Neural progenitor cell (in vitro differentiated cells): ENCODE data around the gene MGLL. TPM values are rescaled to one million over a fixed set of nuclear protein-coding genes. Genes with fewer than 3 reads are reported as not detected.

Experiments
- DNase-seq: peaks from one replicate; pipeline ENCODE4 v3.0.0-alpha.2; 2016; ENCODE audit warnings: low spot score
- H2AFZ ChIP-seq: fragments of 200-600 bp; sonication (generic); replicated peaks from 2 replicates; pipeline ENCODE4 v1.6.1; 2016; ENCODE audit warnings: antibody characterized with exemption
- H3F3A ChIP-seq: fragments of 200-600 bp; sonication (generic); 2 replicates; pipeline ENCODE4 v1.6.1; 2016; ENCODE audit warnings: antibody characterized with exemption, low read depth
- H3K27ac ChIP-seq: fragments of 200-600 bp; sonication (generic); 2 replicates; pipeline ENCODE4 v1.5.1; 2016; ENCODE audit warnings: mild to moderate bottlenecking
- H3K27me3 ChIP-seq: fragments of 200-600 bp; sonication (generic); 2 replicates; pipeline ENCODE4 v1.6.1; 2016; ENCODE audit warnings: mild to moderate bottlenecking, moderate library complexity
- H3K36me3 ChIP-seq: fragments of 200-600 bp; sonication (generic); 2 replicates; pipeline ENCODE4 v1.5.1; 2016
- H3K4me1 ChIP-seq: fragments of 200-600 bp; sonication (generic); 2 replicates; pipeline ENCODE4 v1.6.1; 2016; ENCODE audit warnings: mixed run types
- H3K4me2 ChIP-seq: fragments of 200-600 bp; sonication (generic); 2 replicates; pipeline ENCODE4 v1.6.1; 2016
- H3K4me3 ChIP-seq: fragments of 200-600 bp; sonication (generic); 2 replicates; pipeline ENCODE4 v1.5.1; 2016
- H3K79me2 ChIP-seq: fragments of 200-600 bp; sonication (generic); 2 replicates; pipeline ENCODE4 v1.6.1; 2016; ENCODE audit warnings: low read depth
- H3K9ac ChIP-seq: fragments of 200-600 bp; sonication (generic); 2 replicates; pipeline ENCODE4 v1.6.1; 2016
- H3K9me3 ChIP-seq: fragments of 200-600 bp; sonication (generic); 2 replicates; pipeline ENCODE4 v1.5.1; 2016; ENCODE audit warnings: low read depth
- H4K20me1 ChIP-seq: fragments of 200-600 bp; sonication (generic); 2 replicates; pipeline ENCODE4 v1.6.1; 2016; ENCODE audit warnings: low read depth
- H3K27ac Mint-ChIP-seq: 3 replicates; pipeline ENCODE4 v1.8.0; 2021; ENCODE audit warnings: mixed read lengths
- H3K27me3 Mint-ChIP-seq: 2 replicates; pipeline ENCODE4 v1.8.0; 2022; ENCODE audit warnings: low read depth, mild to moderate bottlenecking, inconsistent platforms, moderate library complexity, mixed read lengths; ENCODE audit not compliant: insufficient read depth
- H3K36me3 Mint-ChIP-seq: 3 replicates; pipeline ENCODE4 v1.8.0; 2021; ENCODE audit warnings: mixed read lengths
- H3K4me1 Mint-ChIP-seq: 3 replicates; pipeline ENCODE4 v1.8.0; 2021; ENCODE audit warnings: mixed read lengths
- H3K4me3 Mint-ChIP-seq: 3 replicates; pipeline ENCODE4 v1.8.0; 2021; ENCODE audit warnings: mild to moderate bottlenecking, moderate library complexity, mixed read lengths
- H3K9me3 Mint-ChIP-seq: 3 replicates; pipeline ENCODE4 v1.8.0; 2020; ENCODE audit warnings: mixed read lengths
- CTCF ChIP-seq: fragments of 200-600 bp; sonication (generic); IDR thresholded peaks from 2 replicates; pipeline ENCODE4 v1.5.1; 2017; ENCODE audit warnings: antibody characterized with exemption, mild to moderate bottlenecking
- EZH2 ChIP-seq: fragments of 200-600 bp; sonication (generic); IDR thresholded peaks from 2 replicates; pipeline ENCODE4 v1.6.1; 2017; ENCODE audit warnings: antibody characterized with exemption, mild to moderate bottlenecking, moderate library complexity
- EZH2phosphoT487 ChIP-seq: fragments of 200-600 bp; sonication (generic); IDR thresholded peaks from 2 replicates; pipeline ENCODE4 v1.6.1; 2017; ENCODE audit warnings: antibody characterized with exemption
- total RNA-seq: library from RNA; depleted of rRNA; stranded (reverse); fragments of >200 nt; gene quantifications from 2 replicates; pipeline ENCODE4 v1.2.3, GENCODE V29; 2015; ENCODE audit warnings: low replicate concordance

MGLL gene
- total RNA-seq, 1 donor from 2014 or later, result 0.15 TPM

DNA sequence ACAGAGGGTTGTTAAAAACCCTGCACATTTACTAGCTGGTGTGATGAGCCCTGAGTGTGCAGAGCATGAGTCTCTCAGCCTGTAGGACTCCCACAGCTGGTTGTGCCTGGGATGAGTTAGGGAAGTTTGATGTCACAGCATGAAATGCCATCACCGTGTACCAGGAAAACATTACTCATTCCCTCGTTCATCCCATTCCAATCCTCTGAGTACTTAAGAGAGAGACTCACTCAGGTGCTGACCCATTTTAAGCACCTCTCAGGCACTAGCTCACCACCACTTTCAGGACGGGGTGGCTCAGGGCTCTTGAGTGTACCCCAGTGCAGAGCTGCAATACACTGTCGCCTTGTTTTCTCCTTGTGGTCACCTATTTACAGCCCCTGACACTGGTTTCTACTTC lies 18.7 kb downstream of the MGLL start:
- no peak overlapping the region for H2AFZ ChIP-seq
- no peaks in the 10 kb centered on the region for H3K4me1 ChIP-seq
- no peak for DNase-seq
- Mint-ChIP-seq H3K4me1 (peaks cover 2% of the 10 kb centered on the region), H3K4me3 (no peak overlapping the region), H3K27ac (no peak overlapping the region), H3K36me3 (no peaks in the 10 kb centered on the region), H3K9me3 (no peaks in the 10 kb centered on the region), H3K27me3 (peaks cover 2% of the 10 kb centered on the region)
- no peaks in the 10 kb centered on the region for H3K27me3 ChIP-seq
- no peak overlapping the region for H3K4me3 ChIP-seq
- TF ChIP-seq CTCF (no peak), EZH2phosphoT487 (no peak), EZH2 (no peak)
- no peaks in the 10 kb centered on the region for H3F3A ChIP-seq
- H4K20me1 ChIP-seq, result no peaks in the 10 kb centered on the region
- H3K36me3 ChIP-seq, result no peaks in the 10 kb centered on the region
- no peak overlapping the region for H3K4me2 ChIP-seq
- no peak overlapping the region for H3K27ac ChIP-seq
- no peaks in the 10 kb centered on the region for H3K9me3 ChIP-seq
- H3K9ac ChIP-seq, result no peak overlapping the region
- H3K79me2 ChIP-seq, result no peaks in the 10 kb centered on the region

DNA sequence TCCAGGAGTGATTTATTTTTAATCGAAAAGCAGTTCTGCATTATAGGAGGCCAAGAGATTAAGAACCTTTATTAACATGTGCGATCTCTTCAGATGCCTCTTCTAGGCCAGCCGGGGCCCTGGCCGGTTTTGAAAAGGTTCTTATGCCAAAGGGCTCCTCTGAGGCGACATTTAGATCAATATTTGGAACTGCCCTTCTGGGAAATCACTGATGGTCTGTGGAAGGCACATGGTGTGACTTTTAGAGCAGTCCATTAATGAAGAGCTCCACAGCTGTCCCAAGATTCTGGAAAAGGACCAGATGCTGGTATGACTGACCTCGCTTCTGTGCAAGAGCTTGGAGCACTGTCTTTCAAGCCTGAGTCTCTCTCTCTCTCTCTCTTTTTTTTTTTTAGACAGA lies 19.7 kb downstream of the MGLL start:
- Histone ChIP-seq H3K36me3 (no peaks in the 10 kb centered on the region), H3K9ac (no peak overlapping the region), H2AFZ (no peak overlapping the region), H3F3A (no peaks in the 10 kb centered on the region), H3K4me2 (no peak overlapping the region), H3K27ac (no peak overlapping the region), H3K4me3 (no peak overlapping the region), H3K9me3 (no peaks in the 10 kb centered on the region), H3K4me1 (no peaks in the 10 kb centered on the region), H3K27me3 (no peaks in the 10 kb centered on the region), H4K20me1 (no peaks in the 10 kb centered on the region), H3K79me2 (no peaks in the 10 kb centered on the region)
- Mint-ChIP-seq H3K36me3 (no peaks in the 10 kb centered on the region), H3K27me3 (peaks cover 2% of the 10 kb centered on the region), H3K27ac (no peak overlapping the region), H3K9me3 (no peaks in the 10 kb centered on the region), H3K4me3 (no peak overlapping the region), H3K4me1 (peaks cover 2% of the 10 kb centered on the region)
- TF ChIP-seq CTCF (no peak), EZH2 (no peak), EZH2phosphoT487 (no peak)
- DNase-seq, result no peak

DNA sequence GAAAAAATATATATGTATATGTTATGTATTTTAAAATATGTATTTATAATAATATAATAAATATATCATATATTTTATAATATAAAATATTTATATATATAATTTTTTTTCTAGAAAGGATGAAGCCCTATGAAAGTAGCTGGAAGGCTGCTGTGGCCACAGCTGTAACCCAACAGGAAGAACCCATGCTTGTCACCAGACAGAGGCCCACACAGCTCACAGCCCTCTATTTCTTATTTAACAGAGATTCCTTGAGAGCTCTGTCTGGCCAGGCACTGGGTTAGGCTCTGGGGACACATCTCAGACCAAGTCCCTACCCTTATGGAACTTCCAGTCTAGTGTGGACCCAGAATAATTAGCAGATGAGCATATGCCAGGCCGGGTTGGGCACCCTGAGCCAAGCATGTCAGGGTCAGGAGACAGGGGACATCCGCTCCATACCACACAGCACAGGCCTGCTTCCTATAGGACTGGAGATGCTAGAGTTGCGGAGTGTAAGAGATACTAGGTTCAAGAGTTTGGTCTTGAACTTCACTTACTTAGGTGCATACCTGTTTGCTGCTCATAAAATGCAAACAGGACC lies 20.5 kb downstream of the MGLL start:
- peaks cover 5% of the 10 kb centered on the region for H3K4me1 Mint-ChIP-seq
- H2AFZ ChIP-seq, result no peak overlapping the region
- no peak overlapping the region for H3K9ac ChIP-seq
- H3K36me3 Mint-ChIP-seq, result no peaks in the 10 kb centered on the region
- no peak for TF ChIP-seq EZH2
- TF ChIP-seq CTCF, result no peak
- no peak for TF ChIP-seq EZH2phosphoT487
- no peaks in the 10 kb centered on the region for H3K36me3 ChIP-seq
- H3K9me3 Mint-ChIP-seq, result no peaks in the 10 kb centered on the region
- H3K4me1 ChIP-seq, result no peaks in the 10 kb centered on the region
- no peak overlapping the region for H3K4me3 ChIP-seq
- H3F3A ChIP-seq, result no peaks in the 10 kb centered on the region
- no peak overlapping the region for H3K27ac ChIP-seq
- H3K27ac Mint-ChIP-seq, result no peak overlapping the region
- H3K27me3 ChIP-seq, result no peaks in the 10 kb centered on the region
- H3K27me3 Mint-ChIP-seq, result peaks cover 2% of the 10 kb centered on the region
- no peak overlapping the region for H3K4me2 ChIP-seq
- no peaks in the 10 kb centered on the region for H3K79me2 ChIP-seq
- no peaks in the 10 kb centered on the region for H4K20me1 ChIP-seq
- H3K9me3 ChIP-seq, result no peaks in the 10 kb centered on the region
- no peak for DNase-seq
- no peak overlapping the region for H3K4me3 Mint-ChIP-seq
